Dorsolateral prefrontal cortex (tissue), 118 donors: ENCODE measurements around the gene NET1. TPM values are rescaled to one million over a fixed set of nuclear protein-coding genes. Genes with fewer than 3 reads are reported as not detected.

Source experiments
- total RNA-seq, 120 experiments: library from RNA; stranded (reverse); gene quantifications; one replicate each; pipeline versions ENCODE4 v1.2.3 to v1.2.4, GENCODE V29; 2022

NET1 gene
- total RNA-seq, 120 experiments from 2014 or later, result 19.3 to 107 (median 38.4) TPM

Other genes starting within 250 kb of the NET1 start
- gene AKR1C8, start 227.4 kb upstream of the NET1 start, total RNA-seq, result 1 to 10 TPM in 1 of 120 experiments, not detected in 119; 1.2 TPM
- gene AKR1C4, start 215.7 kb upstream of the NET1 start, total RNA-seq, result not detected
- under 1 TPM in 5 of 120 experiments, not detected in 115; 0.32 to 0.55 (median 0.52) TPM for gene UCN3, start 47.6 kb upstream of the NET1 start, total RNA-seq
- gene TUBAL3, start 7.7 kb upstream of the NET1 start, total RNA-seq, result 1 to 10 TPM in 6 of 120 experiments, under 1 TPM in 42, not detected in 72; 0.26 to 1.4 (median 0.44) TPM
- not detected for gene CALML5, start 87.0 kb downstream of the NET1 start, total RNA-seq
- gene CALML3, start 112.4 kb downstream of the NET1 start, total RNA-seq, result under 1 TPM in 21 of 120 experiments, not detected in 99; 0.11 to 0.45 (median 0.23) TPM